ENCODE results near the gene BCAS3.

BCAS3 gene

DNA sequence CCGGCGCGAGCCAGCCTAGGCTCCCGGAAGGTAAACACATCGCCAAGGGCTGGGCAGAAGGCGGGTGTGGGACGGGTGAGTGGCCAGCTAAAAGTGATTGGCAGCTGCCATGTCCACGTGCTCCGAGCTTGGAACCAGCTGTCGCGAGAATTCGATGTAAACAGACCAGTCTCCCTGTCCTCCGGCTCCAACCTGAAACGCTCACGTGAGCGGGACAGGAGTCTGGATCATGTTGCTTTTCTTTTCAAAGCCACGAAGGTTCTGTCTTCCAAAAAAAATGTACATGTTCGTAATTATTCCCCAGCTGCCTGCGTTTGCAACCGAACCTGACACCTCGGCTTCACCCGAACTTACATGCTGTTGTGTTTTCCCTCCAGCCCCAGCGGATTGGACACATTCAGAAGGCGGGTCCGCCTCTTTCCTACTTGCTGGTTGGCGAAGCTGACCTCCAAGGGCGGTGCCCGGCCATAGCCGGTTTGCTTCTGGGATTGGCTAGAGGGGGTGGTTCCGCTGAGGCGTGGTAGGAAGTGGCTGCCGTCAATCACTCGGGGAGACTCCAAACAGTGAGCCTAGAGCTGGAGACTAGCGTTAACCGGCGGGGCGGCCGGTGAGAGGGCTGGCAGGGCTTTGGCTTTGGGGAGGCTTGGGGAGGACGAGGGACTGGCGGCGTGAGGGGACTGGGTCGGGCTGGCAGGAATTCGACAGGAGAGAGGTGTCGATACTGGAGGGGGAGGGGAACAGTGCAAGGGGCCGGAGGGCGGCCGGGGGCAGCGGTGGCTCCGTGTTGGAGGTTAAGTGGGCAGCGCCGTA, at the start of gene BCAS3:
Gene BCAS3 (plus strand): TSS at position 544 of the 810 bp plus-strand sequence.
- DNase-seq (ENCODE audit: low read depth in 2 of 2), result peak; percentile 99 to 100
- TF ChIP-seq, protein P1, sequence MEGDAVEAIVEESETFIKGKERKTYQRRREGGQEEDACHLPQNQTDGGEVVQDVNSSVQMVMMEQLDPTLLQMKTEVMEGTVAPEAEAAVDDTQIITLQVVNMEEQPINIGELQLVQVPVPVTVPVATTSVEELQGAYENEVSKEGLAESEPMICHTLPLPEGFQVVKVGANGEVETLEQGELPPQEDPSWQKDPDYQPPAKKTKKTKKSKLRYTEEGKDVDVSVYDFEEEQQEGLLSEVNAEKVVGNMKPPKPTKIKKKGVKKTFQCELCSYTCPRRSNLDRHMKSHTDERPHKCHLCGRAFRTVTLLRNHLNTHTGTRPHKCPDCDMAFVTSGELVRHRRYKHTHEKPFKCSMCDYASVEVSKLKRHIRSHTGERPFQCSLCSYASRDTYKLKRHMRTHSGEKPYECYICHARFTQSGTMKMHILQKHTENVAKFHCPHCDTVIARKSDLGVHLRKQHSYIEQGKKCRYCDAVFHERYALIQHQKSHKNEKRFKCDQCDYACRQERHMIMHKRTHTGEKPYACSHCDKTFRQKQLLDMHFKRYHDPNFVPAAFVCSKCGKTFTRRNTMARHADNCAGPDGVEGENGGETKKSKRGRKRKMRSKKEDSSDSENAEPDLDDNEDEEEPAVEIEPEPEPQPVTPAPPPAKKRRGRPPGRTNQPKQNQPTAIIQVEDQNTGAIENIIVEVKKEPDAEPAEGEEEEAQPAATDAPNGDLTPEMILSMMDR (IDR thresholded peaks at IDR 0.05; ENCODE audit: low read depth, low read length), result no peak
- H3K4me3 ChIP-seq (replicated peaks in 1 of 2; ENCODE audit: low read depth in 2 of 2, low read length in 2 of 2), result peak within 1 kb of the TSS; percentile 86 to 92

- TF ChIP-seq, protein P1 (IDR thresholded peaks at IDR 0.05; ENCODE audit: low read depth, low read length), result no peak
- H3K4me3 ChIP-seq (replicated peaks in 1 of 2; ENCODE audit: low read depth in 2 of 2, low read length in 2 of 2), result no peak overlapping the region
- DNase-seq (ENCODE audit: low read depth in 2 of 2), result no peak
Measured at GRCh38 chr17:60628252-60628889, 49.3 kb upstream of the BCAS3 start.

- no peak overlapping the region for H3K4me3 ChIP-seq (replicated peaks in 1 of 2; ENCODE audit: low read depth in 2 of 2, low read length in 2 of 2)
- no peak for DNase-seq (ENCODE audit: low read depth in 2 of 2)
Measured at GRCh38 chr17:60629120-60629519, 48.5 kb upstream of the BCAS3 start.

GRCh38 chr17:60630352-60630751, 47.3 kb upstream of the BCAS3 start:
- TF ChIP-seq, protein P1 (IDR thresholded peaks at IDR 0.05; ENCODE audit: low read depth, low read length), result no peak
- H3K4me3 ChIP-seq (replicated peaks in 1 of 2; ENCODE audit: low read depth in 2 of 2, low read length in 2 of 2), result no peak overlapping the region
- peak; percentile 67 to 71 for DNase-seq (ENCODE audit: low read depth in 2 of 2)

More at GRCh38 chr17:60629120-60629519, 48.5 kb upstream of the BCAS3 start:
- TF ChIP-seq, protein P1 (IDR thresholded peaks at IDR 0.05; ENCODE audit: low read depth, low read length), result no peak

GRCh38 chr17:60631119-60631518, 46.5 kb upstream of the BCAS3 start:
- no peak for DNase-seq (ENCODE audit: low read depth in 2 of 2)
- TF ChIP-seq, protein P1 (IDR thresholded peaks at IDR 0.05; ENCODE audit: low read depth, low read length), result no peak
- no peak overlapping the region for H3K4me3 ChIP-seq (replicated peaks in 1 of 2; ENCODE audit: low read depth in 2 of 2, low read length in 2 of 2)

- TF ChIP-seq, protein P1 (IDR thresholded peaks at IDR 0.05; ENCODE audit: low read depth, low read length), result no peak
- no peak for DNase-seq (ENCODE audit: low read depth in 2 of 2)
- H3K4me3 ChIP-seq (replicated peaks in 1 of 2; ENCODE audit: low read depth in 2 of 2, low read length in 2 of 2), result no peak overlapping the region
Measured at GRCh38 chr17:60637683-60638082, 40.0 kb upstream of the BCAS3 start.
